SIG-M5 treated with dmso at 0.1 percent for 504 hours (cell line): ENCODE results near the gene MPG.

Source experiments
- DNase-seq: peaks from one replicate; lab custom pipeline; 2025; ENCODE audit not compliant: unreplicated experiment; lab: John Stamatoyannopoulos, UW

Gene MPG

DNA sequence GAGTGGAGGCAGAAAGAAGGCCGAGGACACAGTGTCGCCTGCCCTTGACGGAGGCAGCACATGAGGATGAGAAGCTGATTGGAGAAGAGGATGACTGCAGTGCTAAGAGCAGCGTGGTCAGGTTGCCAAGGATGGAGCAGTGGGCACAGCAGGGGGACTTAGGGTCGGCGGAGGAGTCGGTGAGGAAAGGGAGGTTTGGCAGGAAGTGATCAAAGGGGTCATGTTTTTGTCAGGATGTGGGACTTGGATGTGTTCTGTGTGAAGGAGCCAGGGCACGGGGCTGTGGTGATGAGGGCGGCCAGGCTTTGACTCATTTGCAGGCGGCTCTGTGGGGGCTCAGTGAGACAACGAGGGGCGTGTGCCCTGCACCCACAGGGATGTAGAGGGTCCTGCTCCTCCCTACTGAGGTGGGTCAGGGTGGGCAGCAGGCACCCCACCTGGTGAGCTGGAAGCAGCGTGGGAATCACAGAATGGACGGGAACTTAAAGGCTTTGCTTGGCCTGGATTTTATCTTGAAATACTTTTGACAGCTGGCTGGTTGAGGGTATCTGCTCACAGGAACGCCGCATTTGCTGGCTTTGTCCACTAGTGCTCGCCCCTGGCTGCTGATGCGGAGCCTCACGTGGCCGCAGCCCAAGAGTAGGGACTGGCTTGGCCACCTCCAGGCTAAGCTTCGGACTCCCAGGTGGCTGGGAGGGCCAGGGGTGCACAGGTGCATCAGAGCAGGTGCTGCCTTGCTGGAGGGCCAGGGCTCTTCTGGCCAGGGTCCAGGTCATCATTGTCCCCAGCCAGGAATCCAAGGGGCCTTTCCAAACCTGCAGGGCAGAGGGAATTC, 6.0 kb downstream of the MPG start:
- no peak for DNase-seq

DNA sequence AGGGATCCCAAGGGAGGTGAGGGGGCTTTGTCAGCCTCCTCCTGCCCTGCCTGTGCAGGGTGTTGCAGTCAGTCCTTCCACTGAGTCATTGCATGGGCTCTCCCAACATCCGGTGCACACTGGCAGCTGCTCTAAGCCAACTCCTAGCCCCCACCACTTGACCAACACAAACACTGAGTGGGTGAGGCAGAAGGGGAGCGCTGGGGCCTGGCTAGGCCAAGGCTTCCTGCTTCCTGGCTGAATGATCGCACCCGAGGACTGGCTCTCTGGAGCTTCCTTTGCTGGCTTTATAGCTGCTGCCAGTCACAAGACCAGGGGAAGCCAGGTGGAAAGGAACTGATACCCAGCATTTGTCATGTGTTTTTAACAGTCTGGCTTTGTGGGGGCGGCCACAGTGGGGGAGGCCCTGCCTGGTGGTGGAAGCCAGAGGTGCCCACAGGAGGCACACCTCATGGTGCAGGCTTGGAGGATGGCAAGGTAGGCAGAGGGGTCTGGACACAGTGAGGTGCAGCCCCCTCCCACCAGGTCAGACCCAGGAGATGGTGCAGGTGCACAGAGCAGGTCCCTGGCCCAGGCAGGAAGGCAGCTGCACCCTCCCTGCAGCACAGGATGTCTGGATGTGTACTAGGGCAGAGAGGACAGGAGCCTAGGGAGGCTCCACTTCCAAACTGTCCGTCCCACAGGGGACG, 6.8 kb downstream of the MPG start:
- DNase-seq = no peak

DNA sequence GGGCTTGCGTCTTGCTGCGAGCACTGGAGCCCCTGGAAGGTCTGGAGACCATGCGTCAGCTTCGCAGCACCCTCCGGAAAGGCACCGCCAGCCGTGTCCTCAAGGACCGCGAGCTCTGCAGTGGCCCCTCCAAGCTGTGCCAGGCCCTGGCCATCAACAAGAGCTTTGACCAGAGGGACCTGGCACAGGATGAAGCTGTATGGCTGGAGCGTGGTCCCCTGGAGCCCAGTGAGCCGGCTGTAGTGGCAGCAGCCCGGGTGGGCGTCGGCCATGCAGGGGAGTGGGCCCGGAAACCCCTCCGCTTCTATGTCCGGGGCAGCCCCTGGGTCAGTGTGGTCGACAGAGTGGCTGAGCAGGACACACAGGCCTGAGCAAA, 7.4 kb downstream of the MPG start:
- no peak for DNase-seq

DNA sequence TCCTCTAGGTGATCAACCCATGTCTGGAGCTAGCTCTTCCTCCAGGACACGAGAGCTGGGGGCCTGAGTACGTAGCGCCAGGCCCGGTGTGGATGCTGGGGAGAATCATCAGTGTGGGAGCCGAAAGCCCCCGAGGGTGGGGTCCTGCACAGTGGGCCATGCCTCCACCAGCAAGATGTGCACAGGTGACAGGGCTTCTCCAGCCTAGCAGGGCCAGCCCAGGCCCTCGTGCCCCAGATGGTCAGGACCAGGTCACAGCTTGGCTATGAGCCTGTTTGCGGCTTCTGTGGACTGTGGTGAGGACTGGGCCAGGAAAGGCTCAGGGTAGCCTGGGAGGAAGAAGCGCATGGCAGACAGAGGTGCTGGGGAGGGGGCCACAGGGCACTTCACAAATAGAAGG, 7.8 kb downstream of the MPG start:
- DNase-seq = no peak

DNA sequence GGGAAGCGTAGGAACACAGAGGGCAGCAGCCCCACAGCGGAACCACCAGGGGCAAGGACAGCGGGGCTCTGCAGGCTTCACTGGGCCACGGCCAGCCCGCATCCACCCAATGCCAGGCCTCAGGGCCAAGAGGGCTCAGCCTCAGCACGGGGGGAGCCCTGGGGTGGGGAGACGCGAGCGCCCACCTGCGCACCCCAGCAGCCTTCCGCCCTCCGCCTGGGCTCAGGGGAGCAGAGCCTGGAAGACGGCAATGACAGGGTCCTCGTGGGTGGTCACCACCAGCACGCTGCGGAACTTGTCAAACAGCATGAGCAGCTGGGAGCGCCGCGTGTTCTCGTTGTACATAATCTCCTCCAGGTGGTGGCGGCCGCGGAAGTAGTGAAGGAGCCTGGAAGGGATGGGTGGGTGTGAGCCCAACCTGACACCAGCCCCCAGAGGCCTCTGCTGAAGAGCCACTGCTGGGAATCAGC, 8.5 kb downstream of the MPG start:
- no peak for DNase-seq

DNA sequence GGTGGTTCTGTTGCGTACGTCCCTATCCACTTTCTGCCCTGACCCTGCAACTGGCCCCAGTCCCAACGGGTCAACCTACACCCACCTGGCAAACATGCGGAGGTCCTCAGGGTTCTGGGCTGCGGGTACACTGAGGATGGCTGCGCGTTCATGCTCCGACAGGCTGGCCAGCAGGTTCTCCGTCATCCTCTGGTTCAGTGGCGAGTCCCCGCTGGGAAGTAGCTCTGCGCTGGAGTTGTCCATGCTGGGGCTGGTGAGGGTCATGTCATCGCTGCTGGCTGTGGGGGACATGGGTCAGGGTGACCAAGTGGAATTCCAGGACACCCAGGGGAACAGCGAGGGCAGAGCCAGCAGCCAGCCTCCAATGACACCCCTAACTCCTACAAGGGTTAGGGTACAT, 10.6 kb downstream of the MPG start:
- DNase-seq = no peak

DNA sequence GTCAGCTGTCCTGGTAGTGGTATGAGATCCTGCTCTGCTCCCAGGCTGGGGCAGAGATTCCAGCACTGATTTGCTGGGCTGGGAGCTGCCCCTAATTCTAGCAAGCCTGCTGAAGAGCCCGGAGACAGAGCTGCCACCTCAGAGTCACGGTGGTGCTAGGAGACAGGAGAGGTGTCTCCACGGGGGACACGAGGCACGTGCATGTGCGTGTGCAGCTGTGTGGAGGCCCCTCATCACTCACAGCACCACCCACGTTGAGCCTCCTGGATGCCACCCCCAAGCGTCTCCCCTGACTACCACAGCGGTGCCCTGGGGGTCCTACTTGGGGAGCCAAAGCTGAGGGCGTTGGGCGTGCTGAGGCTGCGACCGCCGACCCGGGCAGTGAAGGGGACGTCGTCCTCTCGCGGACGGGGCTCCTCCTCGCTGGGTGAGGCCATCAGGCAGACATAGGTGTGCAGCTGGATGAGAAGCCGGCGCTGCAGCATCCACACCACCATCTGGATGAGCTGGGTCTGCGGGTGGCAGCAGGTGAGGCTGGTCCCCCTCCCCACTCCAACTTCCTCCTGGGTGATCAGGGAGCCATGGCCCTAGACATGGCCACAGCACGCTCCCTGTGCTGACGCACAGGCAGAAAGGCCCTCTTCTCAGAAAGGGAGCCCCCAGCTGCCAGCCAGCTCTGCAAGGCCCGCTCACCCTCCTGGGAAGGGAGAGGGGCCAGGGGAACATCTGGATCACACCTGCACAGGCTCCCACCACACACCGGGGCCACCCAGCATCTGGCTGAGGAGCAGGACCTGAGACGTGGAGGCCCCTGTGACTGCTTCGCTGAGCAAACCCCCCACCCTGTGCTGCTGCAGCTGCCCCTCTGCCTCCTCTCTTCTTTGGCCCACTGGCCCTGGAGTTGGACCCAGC, 11.6 kb downstream of the MPG start:
- no peak for DNase-seq

DNA sequence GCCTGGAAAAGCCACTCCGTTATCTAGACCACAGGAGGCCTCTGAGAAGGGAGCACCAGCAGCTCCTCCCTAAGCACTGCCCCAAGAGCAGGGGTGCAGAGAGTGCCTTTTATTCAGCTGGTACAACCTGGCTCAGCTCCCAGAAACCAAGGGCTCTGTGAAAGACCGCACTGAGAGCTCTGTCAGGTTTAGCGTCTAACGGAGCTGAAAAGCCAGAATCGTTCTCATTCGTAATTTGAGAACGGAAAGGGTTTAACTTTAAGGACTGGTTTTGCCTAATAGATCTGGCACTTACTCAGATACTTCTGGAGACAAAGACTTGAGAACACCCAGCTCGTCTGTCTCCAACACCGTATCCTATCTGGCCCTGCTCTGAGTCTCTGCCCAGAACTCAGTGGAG, 13.5 kb downstream of the MPG start:
- no peak for DNase-seq

DNA sequence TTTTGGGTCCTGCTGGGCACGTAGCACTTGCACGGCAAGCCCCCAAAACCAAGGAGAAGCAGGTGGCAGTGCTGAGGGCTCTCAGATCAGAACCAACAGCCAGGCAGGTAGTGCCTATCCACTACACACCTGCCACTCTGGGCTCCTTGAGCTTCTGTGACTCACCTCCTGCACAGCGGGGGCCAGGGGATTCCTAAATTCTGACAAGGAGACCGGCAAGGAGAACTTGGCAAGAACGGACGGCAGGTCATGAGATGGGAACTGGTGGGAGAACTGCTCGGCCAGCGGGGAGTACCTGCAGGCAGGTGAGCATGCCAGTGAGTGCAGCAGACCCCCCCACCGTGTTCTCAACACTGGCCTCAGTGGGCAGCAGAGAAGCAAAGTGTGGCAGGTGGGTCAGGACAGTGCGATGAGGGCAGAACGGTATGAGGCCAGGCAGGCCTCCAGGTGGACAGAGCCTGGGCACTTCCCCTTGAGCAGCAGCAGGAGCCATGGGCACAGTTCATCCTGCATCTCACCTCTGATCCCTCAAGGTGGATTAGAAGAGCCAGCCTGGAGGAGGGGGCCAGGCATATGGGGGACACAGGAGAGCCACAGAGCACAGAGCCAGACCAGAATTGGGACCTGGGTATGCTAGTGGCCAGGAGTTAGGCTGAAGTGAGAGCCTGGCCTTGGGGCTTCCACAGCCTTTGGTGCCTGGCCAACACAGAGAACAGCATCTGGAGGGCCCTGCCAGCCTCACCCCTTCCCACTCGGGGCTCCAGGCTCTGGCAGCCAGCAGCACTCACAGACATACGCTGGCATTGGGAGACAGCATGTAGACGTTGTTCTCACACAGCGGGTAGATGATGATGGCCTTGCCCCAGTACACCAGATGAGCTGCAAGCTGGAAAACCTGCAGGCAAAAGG, 14.7 kb downstream of the MPG start:
- DNase-seq = no peak

DNA sequence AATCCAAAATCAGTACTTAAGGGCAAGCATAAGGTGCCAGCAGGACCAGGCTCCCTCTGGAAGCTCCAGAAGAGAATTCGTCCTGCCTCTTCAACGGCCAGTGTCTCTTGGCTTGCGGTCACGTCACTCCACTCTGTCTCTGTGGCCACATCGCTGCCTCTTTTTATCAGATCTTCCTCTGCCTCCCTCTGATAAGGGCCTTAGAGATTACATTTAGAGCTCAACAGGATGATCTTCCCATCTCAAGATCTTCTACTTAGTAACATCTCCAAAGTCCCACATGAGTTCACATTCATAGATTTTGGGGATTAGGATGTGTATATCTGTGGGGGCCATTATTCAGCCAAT, 16.9 kb downstream of the MPG start:
- no peak for DNase-seq

DNA sequence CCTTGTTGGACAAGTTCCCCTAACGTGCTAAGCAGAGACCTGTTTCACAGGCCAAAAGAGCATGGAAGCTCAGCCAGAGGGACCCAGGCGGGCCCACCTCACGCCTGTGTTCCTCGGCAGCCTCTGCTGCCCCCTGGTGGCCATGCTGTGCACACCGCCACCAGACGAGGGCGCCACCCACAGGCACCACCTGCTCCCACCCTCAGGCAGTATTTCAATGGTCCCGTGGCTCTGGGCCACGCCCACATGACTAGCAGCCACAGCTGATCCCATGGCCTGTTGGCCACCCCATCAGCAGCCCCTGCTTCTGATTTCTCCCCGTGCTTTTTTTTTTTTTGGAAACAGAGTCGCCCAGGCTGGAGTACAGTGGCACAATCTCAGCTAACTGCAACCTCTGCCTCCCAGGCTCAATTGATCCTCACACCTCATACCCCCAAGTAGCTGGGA, 18.9 kb downstream of the MPG start:
- peak; percentile 90 for DNase-seq

DNA sequence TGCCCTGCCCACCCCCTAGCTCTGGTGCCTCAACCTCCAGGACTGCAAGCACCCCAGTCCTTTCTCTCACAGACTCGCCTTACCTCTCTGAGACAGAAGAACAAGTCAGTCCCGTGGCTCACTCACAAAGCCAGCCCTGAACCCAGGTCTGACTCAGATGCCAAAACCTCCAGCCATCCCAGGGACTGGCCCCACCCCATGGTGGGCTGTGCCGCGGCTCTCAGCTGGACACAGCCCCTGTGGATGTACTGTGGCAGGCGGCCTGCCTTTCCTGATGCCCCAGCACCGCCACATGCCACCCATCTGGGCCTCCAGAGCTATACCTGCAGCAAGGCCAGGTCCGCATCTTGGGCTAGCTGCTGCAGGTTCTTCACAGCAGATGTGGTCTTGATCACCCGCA, 19.8 kb downstream of the MPG start:
- no peak for DNase-seq

DNA sequence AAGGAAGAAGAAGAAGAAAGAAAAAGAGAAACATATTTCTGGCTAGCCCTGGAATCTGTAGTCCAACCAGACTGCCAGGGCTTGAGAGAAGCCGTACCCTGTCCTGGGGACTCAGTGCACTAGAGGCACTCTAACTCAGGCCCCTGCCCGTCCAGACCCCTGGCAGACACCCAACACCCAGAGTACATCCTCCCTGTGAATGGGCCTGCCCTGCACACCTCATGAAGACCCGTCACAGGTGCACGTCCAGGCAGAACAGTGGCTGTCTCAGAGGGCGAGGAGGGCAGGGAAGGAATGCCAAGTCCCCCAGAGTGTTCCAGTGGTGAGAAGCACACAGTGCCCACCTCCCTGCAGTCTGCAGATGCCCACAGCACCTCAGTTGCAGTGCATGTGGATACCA, 23.0 kb downstream of the MPG start:
- DNase-seq = no peak

DNA sequence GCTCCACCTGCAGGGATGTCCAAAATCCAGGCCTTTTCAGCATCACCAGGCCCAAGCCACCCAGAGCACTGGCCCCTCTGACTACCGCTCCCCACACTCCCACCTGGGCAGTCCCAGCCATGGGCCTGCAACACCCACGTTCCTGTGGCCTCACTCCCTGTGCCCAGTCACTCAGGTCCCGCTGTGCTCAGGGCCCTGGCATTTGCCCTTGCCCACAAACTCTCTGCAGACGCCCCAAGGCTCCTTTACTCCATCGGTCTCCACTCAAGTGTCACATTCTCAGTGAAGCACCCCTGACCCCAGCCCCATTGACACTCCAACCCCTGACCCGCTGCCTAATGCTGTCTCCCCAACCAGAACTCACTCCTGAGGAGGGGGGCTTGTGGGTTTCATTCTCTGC, 23.6 kb downstream of the MPG start:
- DNase-seq = no peak

DNA sequence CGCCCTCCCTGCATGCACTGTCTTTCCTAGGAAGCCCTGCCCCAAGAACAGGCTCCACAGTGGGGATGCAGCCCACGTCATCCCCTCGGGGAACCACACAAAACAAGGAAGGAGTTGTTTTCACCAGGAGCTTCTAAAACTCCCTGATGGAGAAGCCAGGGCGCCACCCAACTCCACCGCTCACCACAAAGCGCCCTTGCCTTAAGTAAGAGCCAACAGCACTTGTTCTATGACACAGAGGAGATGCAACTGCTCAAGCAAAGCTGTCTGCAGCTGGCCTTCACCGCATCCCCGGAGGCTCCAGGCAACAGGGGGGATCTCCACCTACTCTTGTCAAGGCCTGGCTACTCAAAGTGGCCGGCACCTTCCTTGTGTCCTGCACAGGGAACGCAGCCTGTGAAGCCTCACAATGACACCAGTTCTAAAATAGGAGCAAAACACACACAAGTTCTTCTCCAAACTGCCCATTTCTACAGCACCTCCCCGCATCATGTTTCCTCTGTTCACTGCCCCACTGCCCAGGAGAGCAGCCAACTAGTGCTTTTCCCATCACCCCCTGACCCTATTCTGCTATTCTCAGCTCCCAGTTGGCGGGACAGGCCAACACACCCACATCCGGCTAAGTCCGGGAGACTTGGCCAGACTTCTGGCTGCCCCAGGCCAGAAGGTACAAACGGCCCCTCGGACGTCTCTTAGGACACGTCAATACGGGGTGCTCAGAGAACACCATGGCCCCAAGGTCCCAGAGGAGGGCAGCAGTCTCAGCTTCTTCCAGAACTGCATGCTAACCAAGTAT, 24.2 kb downstream of the MPG start:
- DNase-seq = no peak

DNA sequence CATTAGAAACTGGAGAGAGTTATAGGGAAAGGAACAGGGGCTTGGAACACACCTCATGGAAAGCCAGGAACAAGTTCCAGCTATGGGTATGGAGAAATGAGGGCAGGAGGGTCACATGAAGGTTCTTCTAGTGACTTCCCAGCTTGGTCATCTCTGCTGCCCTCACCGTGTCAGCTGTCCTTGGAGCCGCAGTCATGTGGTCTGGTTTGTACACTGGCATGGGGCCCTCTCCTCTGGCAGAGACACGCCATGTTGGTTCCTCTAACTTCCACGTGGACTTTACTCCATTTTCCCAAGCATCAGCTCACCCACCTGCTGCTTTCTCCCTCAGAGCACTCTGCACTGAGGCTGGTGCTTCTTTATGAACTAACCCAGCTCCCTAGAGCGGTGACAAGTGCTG, 26.3 kb downstream of the MPG start:
- DNase-seq = no peak

DNA sequence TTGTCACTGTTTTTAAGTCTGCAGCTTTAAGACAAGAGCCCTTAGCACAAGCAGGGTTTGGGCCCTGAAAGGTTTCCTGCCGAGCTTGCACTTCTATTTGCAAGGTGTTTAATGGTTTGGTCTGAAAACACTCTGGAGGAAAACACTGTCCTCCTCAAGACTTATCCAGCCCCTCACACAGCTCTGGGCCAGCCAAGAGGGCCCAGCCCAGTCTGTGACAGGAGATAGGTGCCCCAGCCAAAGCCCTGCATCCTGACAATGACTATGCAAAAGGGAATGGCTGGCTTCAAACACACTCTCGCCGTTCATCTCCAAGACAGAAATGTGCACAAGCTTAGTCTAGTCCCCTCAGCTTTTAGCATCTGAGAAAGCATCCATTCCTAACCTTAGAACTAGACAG, 26.9 kb downstream of the MPG start:
- DNase-seq = no peak

DNA sequence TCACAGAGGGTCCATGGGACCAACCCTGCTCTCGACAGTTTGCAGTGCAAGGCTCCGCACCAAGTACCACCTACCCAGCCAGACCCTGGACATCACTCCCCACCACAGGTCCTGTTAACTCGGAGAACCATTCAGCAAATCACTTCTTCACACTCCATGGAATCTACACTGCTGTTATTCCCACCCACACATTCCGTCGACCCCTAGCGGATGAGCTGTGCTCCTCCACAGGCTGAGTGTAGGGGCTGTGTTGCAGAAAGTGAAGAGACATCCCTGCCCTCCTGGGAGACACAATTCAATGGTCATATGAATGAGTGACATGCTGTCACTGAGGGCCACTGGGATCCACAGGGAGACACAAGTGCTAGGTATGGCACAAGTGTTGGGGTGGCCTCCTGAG, 27.5 kb downstream of the MPG start:
- no peak for DNase-seq

DNA sequence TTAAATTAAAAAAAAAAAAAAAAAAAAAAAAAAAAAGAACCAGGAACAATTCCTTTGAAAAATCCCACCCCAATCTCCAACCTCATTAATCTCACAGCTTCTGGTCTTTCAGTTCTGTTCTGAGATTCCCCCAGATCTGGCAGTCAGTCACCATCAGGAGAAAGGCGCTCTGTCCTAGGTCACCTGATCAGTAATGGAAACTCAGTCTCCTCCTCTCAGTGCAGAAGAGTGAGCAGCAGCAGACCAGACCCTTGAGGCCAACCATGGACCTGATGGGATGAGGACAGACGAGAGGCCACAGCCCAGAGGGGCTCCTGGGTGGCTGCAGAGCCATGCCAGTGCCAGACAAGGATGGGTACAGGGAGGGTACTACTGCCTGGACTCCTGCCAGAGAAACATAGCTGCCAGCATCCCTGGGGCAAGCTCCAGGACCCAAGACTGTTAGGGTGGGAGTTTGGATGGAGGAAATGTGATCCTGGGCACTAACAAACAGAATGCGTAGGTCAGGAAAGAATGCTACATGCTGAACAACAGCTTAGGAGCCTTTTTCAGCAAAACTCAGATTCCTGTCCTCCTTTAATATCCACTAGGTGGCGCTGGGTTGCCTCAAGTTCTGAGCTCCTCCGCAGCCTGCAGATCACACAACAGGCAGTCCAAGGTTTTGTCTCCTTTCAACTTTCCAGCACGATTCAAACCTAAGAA, 28.7 kb downstream of the MPG start:
- peak; percentile 72 for DNase-seq
